GM23338 (cell line): Measurements from ENCODE around the gene VPS8. TPM values are rescaled to one million over a fixed set of nuclear protein-coding genes. Genes with fewer than 3 reads are reported as not detected.
A peak's percentile ranks its signal among the peaks of the same experiment; 100 is the strongest.

Source experiments
- ATAC-seq: fragments of 200-7000 bp; cut with Tn5 transposase; 3 replicates; pipeline ENCODE4 v1.9.1; 2020
- DNase-seq: peaks from one replicate; pipeline ENCODE4 v3.0.0-alpha.2; 2015; ENCODE audit warnings: low spot score
- H2AFZ ChIP-seq: fragments of 200-600 bp; sonication (generic); 2 replicates; pipeline ENCODE4 v1.8.0; 2016; ENCODE audit warnings: antibody characterized with exemption, mild to moderate bottlenecking, moderate library complexity
- H3F3A ChIP-seq: fragments of 200-600 bp; sonication (generic); replicated peaks from 2 replicates; pipeline ENCODE4 v1.8.0; 2017; ENCODE audit warnings: antibody characterized with exemption, mixed run types, low read depth
- H3K27ac ChIP-seq: fragments of 200-600 bp; sonication (generic); 2 replicates; pipeline ENCODE4 v1.6.1; 2016; ENCODE audit warnings: low read depth
- H3K27me3 ChIP-seq: fragments of 200-600 bp; sonication (generic); 2 replicates; pipeline ENCODE4 v1.8.0; 2016; ENCODE audit warnings: mild to moderate bottlenecking, mixed run types, moderate library complexity; ENCODE audit not compliant: insufficient read depth
- H3K36me3 ChIP-seq: fragments of 200-600 bp; sonication (generic); 2 replicates; pipeline ENCODE4 v1.8.0; 2016; ENCODE audit warnings: mild to moderate bottlenecking; ENCODE audit not compliant: insufficient read depth
- H3K4me1 ChIP-seq: fragments of 200-600 bp; sonication (generic); 2 replicates; pipeline ENCODE4 v1.8.0; 2016; ENCODE audit warnings: mild to moderate bottlenecking, moderate library complexity; ENCODE audit not compliant: insufficient read depth
- H3K4me2 ChIP-seq: fragments of 200-600 bp; sonication (generic); 2 replicates; pipeline ENCODE4 v1.7.1; 2017; ENCODE audit warnings: mixed run types
- H3K4me3 ChIP-seq: fragments of 200-600 bp; sonication (generic); 2 replicates; pipeline ENCODE4 v1.6.1; 2016; ENCODE audit warnings: mixed run types
- H3K79me2 ChIP-seq: fragments of 200-600 bp; sonication (generic); replicated peaks from 2 replicates; pipeline ENCODE4 v1.8.0; 2017; ENCODE audit warnings: mild to moderate bottlenecking; ENCODE audit not compliant: insufficient read depth
- H3K9me2 ChIP-seq: fragments of 200-600 bp; sonication (generic); 2 replicates; pipeline ENCODE4 v1.8.0; 2017; ENCODE audit not compliant: insufficient read depth
- H4K20me1 ChIP-seq: fragments of 200-600 bp; sonication (generic); replicated peaks from 2 replicates; pipeline ENCODE4 v1.8.0; 2017; ENCODE audit warnings: mild to moderate bottlenecking; ENCODE audit not compliant: insufficient read depth
- H3K27ac Mint-ChIP-seq: 2 replicates; pipeline ENCODE4 v1.8.0; 2020; ENCODE audit warnings: inconsistent platforms, mild to moderate bottlenecking, moderate library complexity, mixed read lengths
- H3K27me3 Mint-ChIP-seq: 3 replicates; pipeline ENCODE4 v1.8.0; 2022; ENCODE audit warnings: low read depth, mild to moderate bottlenecking, moderate library complexity, mixed read lengths, inconsistent platforms; ENCODE audit not compliant: insufficient read depth, poor library complexity
- H3K36me3 Mint-ChIP-seq: 3 replicates; pipeline ENCODE4 v1.8.0; 2021; ENCODE audit warnings: low read depth, mild to moderate bottlenecking, inconsistent platforms, moderate library complexity, mixed read lengths
- H3K4me1 Mint-ChIP-seq: 3 replicates; pipeline ENCODE4 v1.8.0; 2020; ENCODE audit warnings: mild to moderate bottlenecking, inconsistent platforms, mixed read lengths
- H3K4me3 Mint-ChIP-seq: 3 replicates; pipeline ENCODE4 v1.8.0; 2021; ENCODE audit warnings: moderate library complexity, mild to moderate bottlenecking, inconsistent platforms, mixed read lengths
- H3K9me3 Mint-ChIP-seq: 3 replicates; pipeline ENCODE4 v1.8.0; 2020; ENCODE audit warnings: moderate library complexity, mild to moderate bottlenecking, inconsistent platforms, mixed read lengths
- CREB1 ChIP-seq: fragments of 250-450 bp; sonication (Bioruptor Pico); IDR thresholded peaks from 2 replicates; pipeline ENCODE4 v1.5.0; 2020; ENCODE audit warnings: low read depth, mild to moderate bottlenecking, moderate library complexity
- ETS1 ChIP-seq: IDR thresholded peaks from 2 replicates; pipeline ENCODE4 v1.6.1; 2016; ENCODE audit warnings: antibody characterized with exemption
- EZH2 ChIP-seq: fragments of 200-600 bp; sonication (generic); IDR thresholded peaks from one replicate; pipeline ENCODE4 v1.8.0; 2017; ENCODE audit warnings: antibody characterized with exemption, mild to moderate bottlenecking, low read depth; ENCODE audit not compliant: unreplicated experiment
- EZH2phosphoT487 ChIP-seq: fragments of 200-600 bp; sonication (generic); IDR thresholded peaks from one replicate; pipeline ENCODE4 v1.8.1; 2018; ENCODE audit warnings: antibody characterized with exemption; ENCODE audit not compliant: unreplicated experiment
- POLR2AphosphoS5 ChIP-seq: IDR thresholded peaks from 2 replicates; pipeline ENCODE4 v1.6.1; 2016; ENCODE audit warnings: antibody characterized with exemption, low read depth
- REST ChIP-seq: IDR thresholded peaks from one replicate; pipeline ENCODE4 v1.6.1; 2018; ENCODE audit warnings: antibody characterized with exemption; ENCODE audit not compliant: unreplicated experiment
- STAT1 ChIP-seq: IDR thresholded peaks from one replicate; pipeline ENCODE4 v1.6.1; 2016; ENCODE audit warnings: antibody characterized with exemption; ENCODE audit not compliant: unreplicated experiment
- ZNF114 ChIP-seq: fragments of 250-450 bp; sonication (Bioruptor Pico); IDR thresholded peaks from 2 replicates; pipeline ENCODE4 v1.5.0; 2020; ENCODE audit warnings: mild to moderate bottlenecking, moderate library complexity
- ZNF462 ChIP-seq: fragments of 250-450 bp; sonication (Bioruptor Pico); IDR thresholded peaks from 2 replicates; pipeline ENCODE4 v1.5.0; 2020; ENCODE audit warnings: mild to moderate bottlenecking, moderate library complexity
- polyA plus RNA-seq: library from polyadenylated mRNA; unstranded; fragments of >200 nt; fragmentation: Nextera tagmentation; extraction: Ambion mirVana; gene quantifications from 2 replicates; pipeline ENCODE4 v1.2.1, GENCODE V29; 2016
- total RNA-seq: library from RNA; depleted of rRNA; stranded (reverse); fragments of >200 nt; shearing (Covaris generic); gene quantifications from 2 replicates; pipeline ENCODE4 v1.2.3, GENCODE V29; 2014

VPS8 gene
- total and polyA plus RNA-seq, 2 experiments from 2014 or later: 17.3 to 45.5 TPM

- no peak for TF ChIP-seq REST
- TF ChIP-seq CREB1 (CRISPR knock-in tag): no peak
- no peak for TF ChIP-seq ZNF114 (CRISPR knock-in tag)
Measured at GRCh38 chr3:184766555-184767261, 45.3 kb upstream of the VPS8 start (continued).

GRCh38 chr3:184767377-184767776, 44.6 kb upstream of the VPS8 start:
- DNase-seq: no peak
- H3K4me1 Mint-ChIP-seq: peaks cover 20% of the 10 kb centered on the region
- Histone ChIP-seq H4K20me1 (no peaks in the 10 kb centered on the region), H3K4me2 (no peak overlapping the region), H3K4me1 (no peaks in the 10 kb centered on the region; the same call in 1 of the 2 replicates), H3K27ac (no peak overlapping the region), H3K4me3 (no peak overlapping the region), H2AFZ (peak overlapping the region; percentile 32; the same call in 1 of the 2 replicates), H3K9me2 (no peaks in the 10 kb centered on the region), H3K36me3 (no peaks in the 10 kb centered on the region), H3F3A (no peaks in the 10 kb centered on the region), H3K79me2 (no peaks in the 10 kb centered on the region), H3K27me3 (no peaks in the 10 kb centered on the region)
- no peaks in the 10 kb centered on the region for H3K9me3 Mint-ChIP-seq
- H3K27ac Mint-ChIP-seq: no peak overlapping the region
- H3K36me3 Mint-ChIP-seq: no peaks in the 10 kb centered on the region
- peaks cover 2% of the 10 kb centered on the region for H3K27me3 Mint-ChIP-seq
- H3K4me3 Mint-ChIP-seq: no peak overlapping the region
- ATAC-seq: no peak
- TF ChIP-seq ZNF462 (CRISPR knock-in tag): no peak
- no peak for TF ChIP-seq ZNF114 (CRISPR knock-in tag)
- no peak for TF ChIP-seq CREB1 (CRISPR knock-in tag)
- TF ChIP-seq STAT1: no peak
- TF ChIP-seq REST: no peak
- no peak for TF ChIP-seq POLR2AphosphoS5
- no peak for TF ChIP-seq EZH2phosphoT487
- TF ChIP-seq ETS1: no peak
- no peak for TF ChIP-seq EZH2
